GM19438 (cell line): Measurements from ENCODE around the gene C17orf67.

Experiments
- ATAC-seq: cut with Tn5 transposase; IDR thresholded peaks from one replicate; pipeline ENCODE4 v1.9.1; 2021; ENCODE audit warnings: low read depth; ENCODE audit not compliant: unreplicated experiment

C17orf67 gene

DNA sequence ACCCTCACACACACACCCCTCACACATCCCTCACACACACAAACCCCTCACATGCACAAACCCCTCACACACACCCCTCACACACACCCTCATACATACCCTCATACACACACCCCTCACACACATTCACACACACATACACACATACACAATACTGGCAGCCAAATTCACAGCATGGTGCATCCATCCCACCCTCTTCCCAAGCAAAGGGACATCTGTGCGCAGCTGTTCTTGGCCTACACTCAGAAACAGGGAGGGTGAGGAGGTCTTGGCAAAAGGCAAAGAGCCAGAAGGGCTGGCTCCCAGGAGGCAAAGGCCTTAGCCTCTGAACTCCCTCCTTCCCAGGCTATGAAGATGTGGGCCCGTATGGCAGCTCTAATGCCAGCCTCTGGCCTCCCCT, 23.4 kb downstream of the C17orf67 start:
- ATAC-seq, result no peak

DNA sequence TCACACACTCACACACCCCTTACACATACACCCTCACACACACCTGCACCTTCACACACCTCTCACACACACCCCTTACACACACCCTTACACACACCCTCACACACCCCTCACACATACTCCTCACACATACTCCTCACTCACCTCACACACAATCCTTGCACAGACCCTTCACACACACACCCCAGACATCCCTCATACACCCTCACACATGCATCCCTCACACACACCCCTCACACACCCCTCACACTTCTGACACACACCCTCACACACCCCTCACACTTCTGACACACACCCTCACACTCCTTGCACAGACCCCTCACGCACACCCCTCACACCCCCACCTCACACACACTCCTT, 23.9 kb downstream of the C17orf67 start:
- ATAC-seq, result no peak

GRCh38 chr17:56809106-56809819, 24.5 kb downstream of the C17orf67 start:
- no peak for ATAC-seq

DNA sequence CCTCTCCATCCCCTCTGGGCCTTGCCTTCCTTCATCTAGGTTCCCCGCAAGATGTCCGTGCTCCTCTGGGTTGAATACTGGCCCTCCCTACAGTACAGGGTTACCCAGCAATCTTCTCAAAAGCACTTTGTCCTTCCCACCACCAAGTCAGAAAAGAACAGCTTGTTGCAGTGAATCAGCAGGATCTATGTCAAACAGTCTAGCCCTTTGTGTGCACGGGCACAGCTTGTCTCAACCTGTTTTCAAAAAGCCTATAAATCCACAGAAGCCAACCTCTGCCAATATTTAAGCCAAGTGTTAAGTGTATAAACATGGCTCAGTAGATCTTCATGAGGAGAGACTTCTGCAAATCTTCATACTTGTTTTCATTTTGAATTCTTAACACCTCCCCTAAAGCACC, 25.2 kb downstream of the C17orf67 start:
- ATAC-seq, result no peak

DNA sequence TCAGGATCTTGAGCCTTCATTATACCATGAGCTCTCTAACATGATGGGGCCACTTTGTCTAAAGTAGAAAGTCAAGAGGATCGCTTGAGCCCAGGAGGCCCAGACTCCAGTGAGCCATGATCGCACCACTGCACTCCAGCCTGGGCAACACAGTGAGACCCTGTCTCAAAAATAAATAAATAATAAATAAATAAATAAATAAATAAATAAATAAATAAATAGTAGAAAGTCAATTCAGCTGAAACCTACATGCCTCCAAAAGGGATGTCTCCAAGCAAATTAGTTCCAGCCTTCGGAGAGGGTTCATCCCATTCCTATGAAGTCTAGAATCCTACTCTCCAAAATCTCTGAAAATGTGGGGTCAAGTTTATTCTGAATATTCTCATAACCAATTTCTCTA, 26.0 kb downstream of the C17orf67 start:
- ATAC-seq, result no peak

GRCh38 chr17:56806949-56807348, 26.8 kb downstream of the C17orf67 start:
- no peak for ATAC-seq

GRCh38 chr17:56804454-56804853, 29.3 kb downstream of the C17orf67 start:
- ATAC-seq, result no peak

GRCh38 chr17:56803071-56803470, 30.6 kb downstream of the C17orf67 start:
- no peak for ATAC-seq

DNA sequence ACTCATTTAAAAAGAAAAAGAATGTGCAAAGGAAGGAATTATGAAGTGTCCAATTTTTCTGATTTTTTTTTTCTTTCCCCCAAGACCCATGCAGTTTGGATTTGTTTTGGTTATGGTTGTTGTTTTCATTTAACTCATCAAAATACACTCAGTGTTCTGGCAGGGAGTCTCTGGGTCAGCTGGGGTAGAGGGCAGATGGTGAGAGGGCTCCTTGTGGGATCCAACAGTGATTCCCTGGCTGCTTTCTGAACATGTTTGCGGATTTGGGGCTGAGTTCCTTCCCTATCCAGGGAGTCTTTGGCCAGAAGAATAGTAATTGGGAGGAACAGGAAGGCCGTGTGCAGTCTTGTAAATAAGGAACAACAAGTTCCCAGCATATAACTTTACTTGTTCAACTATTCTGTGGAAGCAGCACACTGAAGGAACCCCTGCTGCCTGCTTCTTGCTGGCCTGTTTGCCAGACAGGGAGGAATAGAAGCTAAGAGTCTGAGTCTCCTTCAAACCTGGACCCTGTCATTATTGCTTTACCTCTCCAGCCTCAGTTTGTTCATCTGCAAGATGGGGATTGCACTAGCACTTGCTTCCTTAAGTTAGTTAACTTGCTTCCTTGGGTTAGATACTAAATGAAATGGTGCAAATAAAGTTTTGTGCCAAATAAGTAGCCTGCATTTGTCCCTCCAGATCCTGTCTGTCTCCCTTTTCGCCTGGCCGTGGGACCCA, 32.1 kb downstream of the C17orf67 start:
- ATAC-seq, result no peak

- ATAC-seq, result no peak
These were observed 34.8 kb downstream of the C17orf67 start for GRCh38 chr17:56798916-56799315.

GRCh38 chr17:56796536-56796935, 37.2 kb downstream of the C17orf67 start:
- ATAC-seq, result no peak

DNA sequence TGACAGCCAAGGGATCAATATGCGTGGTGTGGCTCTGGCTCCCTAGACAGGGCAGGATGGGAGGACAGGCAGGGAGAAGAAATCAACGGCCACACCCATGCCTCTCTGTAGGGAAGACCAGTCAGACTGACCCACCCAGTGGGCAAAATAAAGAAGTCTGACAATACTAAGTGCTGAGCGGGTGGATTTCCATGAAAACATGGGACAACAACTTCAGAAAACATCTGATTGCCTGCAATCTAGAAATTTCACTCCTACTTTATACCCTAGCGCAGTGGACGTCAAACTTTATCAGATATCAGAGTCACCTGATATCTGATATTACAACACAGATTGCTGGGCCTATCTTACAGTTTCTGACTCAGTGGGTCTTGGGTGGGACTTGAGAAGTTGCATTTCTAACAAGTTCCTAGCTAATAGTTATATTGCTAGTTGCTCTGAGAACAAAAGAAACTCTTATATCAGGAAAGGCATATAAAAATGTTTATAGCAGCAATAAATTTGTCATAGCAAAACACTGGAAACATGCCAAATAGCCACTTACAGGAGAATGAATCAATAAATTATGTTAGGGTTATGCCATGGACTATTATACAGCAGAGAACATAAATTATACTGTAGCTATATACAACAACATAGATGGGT, 38.4 kb downstream of the C17orf67 start:
- ATAC-seq, result no peak

GRCh38 chr17:56793957-56794356, 39.8 kb downstream of the C17orf67 start:
- no peak for ATAC-seq

GRCh38 chr17:56793531-56793930, 40.2 kb downstream of the C17orf67 start:
- no peak for ATAC-seq

GRCh38 chr17:56792267-56792666, 41.5 kb downstream of the C17orf67 start:
- no peak for ATAC-seq

DNA sequence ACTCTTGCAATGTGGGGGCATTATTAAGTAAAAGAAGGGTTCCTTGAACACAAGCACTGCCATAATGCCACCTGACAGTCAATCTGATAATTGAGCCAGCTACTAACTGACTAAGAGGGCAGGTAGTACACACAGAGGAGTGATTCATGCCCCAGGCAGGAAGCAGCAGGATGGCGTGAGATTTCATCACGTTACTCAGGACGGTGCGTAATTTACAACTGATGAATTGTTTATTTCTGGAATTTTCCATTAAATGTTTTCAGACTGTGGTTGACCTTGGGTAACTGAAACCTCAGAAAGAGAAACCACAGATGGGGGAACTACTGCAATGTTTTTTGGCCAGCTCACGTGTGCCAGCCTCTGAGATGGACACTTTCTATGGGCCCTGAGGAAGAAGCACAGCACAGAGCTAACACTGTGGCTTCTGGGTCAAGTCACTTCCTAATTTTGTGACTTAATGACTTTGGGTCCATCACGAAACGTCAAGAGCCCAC, 46.7 kb downstream of the C17orf67 start:
- ATAC-seq, result peak; percentile 59

DNA sequence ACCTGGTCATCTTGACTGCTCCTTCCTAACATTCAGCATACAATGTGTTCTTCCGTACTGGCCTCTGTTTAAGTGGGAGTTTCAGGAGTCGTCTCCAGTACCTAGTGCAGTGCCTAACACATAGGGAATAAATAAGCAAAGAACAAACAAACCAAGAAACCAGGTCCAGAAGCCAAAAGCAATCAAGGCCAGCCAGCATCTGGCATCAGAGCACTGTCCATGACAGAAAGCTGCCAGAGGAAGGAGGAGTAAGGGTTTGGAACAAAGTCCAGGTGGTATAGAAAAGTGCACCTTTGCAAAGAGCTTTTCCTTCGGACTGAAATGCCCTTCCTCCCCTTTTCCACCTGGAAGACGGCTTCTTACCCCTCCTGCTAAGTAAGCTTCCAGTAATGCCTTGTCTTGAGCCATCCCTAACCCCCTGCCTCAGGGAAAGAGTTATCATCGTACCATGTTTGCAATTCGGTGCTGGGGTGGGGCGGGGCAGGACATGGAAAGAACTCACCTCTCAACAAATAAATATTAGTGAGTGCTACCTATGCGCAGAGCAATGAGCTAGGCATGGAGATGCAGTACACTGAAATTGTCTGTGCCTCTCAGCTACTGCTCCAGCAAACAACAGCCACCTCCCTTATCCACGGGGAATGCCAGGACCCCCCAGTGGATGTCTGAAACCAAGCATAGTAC, 47.6 kb downstream of the C17orf67 start:
- ATAC-seq, result no peak

DNA sequence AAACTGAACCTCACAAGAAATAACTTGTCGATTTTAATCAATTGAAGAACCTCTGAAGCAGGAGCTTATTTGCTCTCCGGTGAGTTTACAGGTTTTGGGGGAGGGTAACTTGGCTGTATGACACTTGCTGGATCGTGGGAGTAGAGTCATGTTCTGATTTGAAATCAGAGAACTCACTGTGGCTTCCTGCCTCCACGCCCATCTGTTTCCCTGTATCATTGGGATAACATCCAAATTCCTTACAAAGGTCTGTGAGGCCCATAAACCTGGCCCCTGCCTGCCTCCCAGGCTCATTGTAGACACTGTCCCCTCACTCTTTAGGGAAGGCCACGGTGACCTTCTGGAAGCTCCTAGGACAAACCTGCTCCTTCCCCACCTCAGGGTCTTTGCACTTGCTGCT, 48.3 kb downstream of the C17orf67 start:
- ATAC-seq, result no peak

DNA sequence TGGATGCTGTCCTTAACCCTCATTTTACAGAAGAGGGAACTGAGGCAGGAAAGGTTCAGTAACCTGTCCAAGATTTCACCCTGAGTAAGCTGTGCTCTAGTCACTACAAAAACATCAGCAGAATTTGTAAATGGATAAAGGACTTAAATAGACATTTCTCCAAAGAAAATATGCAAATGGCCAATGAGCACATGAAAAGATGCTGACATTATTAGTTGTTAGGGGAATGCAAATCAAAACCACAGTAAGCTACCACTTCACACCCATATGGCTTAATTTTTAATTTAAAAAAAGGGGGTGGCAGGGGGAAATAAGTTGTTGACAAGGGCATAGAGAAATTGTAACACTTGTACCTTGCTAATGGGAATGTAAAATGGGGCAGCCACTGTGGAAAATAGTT, 51.4 kb downstream of the C17orf67 start:
- no peak for ATAC-seq

DNA sequence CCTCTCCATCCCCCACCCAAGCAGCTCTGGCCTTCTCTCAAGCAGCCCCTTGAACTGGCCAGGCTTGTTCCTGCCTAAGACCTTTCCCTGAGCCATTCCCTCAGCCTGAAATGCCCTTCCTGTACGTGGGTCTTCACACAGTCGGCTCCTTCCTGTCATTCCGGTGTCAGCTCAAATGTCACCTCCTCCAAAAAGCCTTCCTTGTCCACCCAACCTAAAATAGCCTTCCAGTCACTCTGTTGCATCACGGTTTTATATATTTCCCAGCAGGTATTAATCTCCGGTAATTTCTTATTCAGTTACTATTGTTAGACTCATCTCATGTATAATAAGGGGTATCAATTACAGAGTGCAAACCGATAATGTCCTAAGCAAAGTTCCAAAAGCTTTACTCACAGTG, 51.8 kb downstream of the C17orf67 start:
- ATAC-seq, result no peak
